A549 (cell line): ENCODE results near the gene QPRT. TPM values are rescaled to one million over a fixed set of nuclear protein-coding genes. Genes with fewer than 3 reads are reported as not detected.

Experiments used
- ATAC-seq, 2 experiments: fragments of 200-7000 bp in 1 of 2; fragments of >200 bp in 1 of 2; cut with Nextera tagmentation in 1 of 2; cut with Tn5 transposase in 1 of 2; 3 replicates each; pipeline versions ENCODE4 v1.8.0 to v1.9.1; 2018 to 2020; ENCODE audit warnings: mild to moderate bottlenecking in 1 of 2, moderate library complexity in 1 of 2
- CTCF ChIA-PET: fragments of 300-600 bp; sonication (Branson Sonifier 250); formaldehyde crosslinking; extraction: SDS; loops from one replicate; lab custom pipeline; 2021; ENCODE audit warnings: antibody characterized with exemption, inconsistent platforms; lab: Yijun Ruan, JAX
- POLR2A ChIA-PET: fragments of 350-600 bp; formaldehyde crosslinking; extraction: SDS; loops from one replicate; lab custom pipeline; 2021; ENCODE audit warnings: antibody characterized with exemption, inconsistent platforms; lab: Yijun Ruan, JAX
- DNase-seq, 2 experiments: peaks; one replicate each; pipeline versions ENCODE4 v3.0.0 to v3.0.0-alpha.2; 2011 to 2016; ENCODE audit warnings: low read depth in 1 of 2, low spot score in 1 of 2
- FAIRE-seq: peaks from 2 replicates; lab custom pipeline; 2011; peaks lifted over from hg19 to GRCh38; lab: Jason Lieb, UNC
- H3K27ac ChIP-seq, 2 experiments: fragments of >200 bp; sonication (Bioruptor Twin); formaldehyde crosslinking; 3 replicates each; pipeline ENCODE4 v1.5.1; 2016 to 2017
- H3K4me1 ChIP-seq: fragments of >200 bp; sonication (Bioruptor Twin); formaldehyde crosslinking; 3 replicates; pipeline ENCODE4 v1.6.1; 2016
- H3K4me2 ChIP-seq: fragments of >200 bp; sonication (Bioruptor Twin); formaldehyde crosslinking; 3 replicates; pipeline ENCODE4 v1.6.1; 2016
- H3K4me3 ChIP-seq: fragments of >200 bp; sonication (Bioruptor Twin); formaldehyde crosslinking; 3 replicates; pipeline ENCODE4 v1.5.1; 2016
- H3K9me3 ChIP-seq: fragments of >200 bp; sonication (Bioruptor Twin); formaldehyde crosslinking; 3 replicates; pipeline ENCODE4 v1.6.1; 2016
- CHD4 ChIP-seq: fragments of 200-600 bp; sonication (generic); IDR thresholded peaks from 2 replicates; pipeline ENCODE4 v1.6.1; 2016; ENCODE audit warnings: antibody characterized with exemption, mild to moderate bottlenecking, borderline replicate concordance
- EHMT2 ChIP-seq: fragments of 200-600 bp; sonication (generic); IDR thresholded peaks from 2 replicates; pipeline ENCODE4 v1.6.1; 2016; ENCODE audit warnings: antibody characterized with exemption, low read depth, mild to moderate bottlenecking, moderate library complexity
- EP300 ChIP-seq, 2 experiments: fragments of >200 bp; sonication (Bioruptor Twin); formaldehyde crosslinking; IDR thresholded peaks; 2 replicates in 1 of 2; 3 replicates in 1 of 2; pipeline ENCODE4 v1.6.1; 2016 to 2017
- ESRRA ChIP-seq: fragments of 150-350 bp; IDR thresholded peaks from 2 replicates; pipeline ENCODE4 v1.6.1; 2014; ENCODE audit warnings: mild to moderate bottlenecking, low read length, borderline replicate concordance
- FOSB ChIP-seq: fragments of 250-450 bp; sonication (Bioruptor Pico); IDR thresholded peaks from 2 replicates; pipeline ENCODE4 v1.5.0; 2020; ENCODE audit warnings: mild to moderate bottlenecking, moderate library complexity
- FOXS1 ChIP-seq: fragments of 250-450 bp; sonication (Bioruptor Pico); IDR thresholded peaks from 2 replicates; pipeline ENCODE4 v1.5.0; 2020; ENCODE audit warnings: mild to moderate bottlenecking, moderate library complexity
- GATA3 ChIP-seq: IDR thresholded peaks from 2 replicates; pipeline ENCODE4 v1.6.1; 2012; ENCODE audit warnings: borderline replicate concordance
- HOXA7 ChIP-seq: fragments of 250-450 bp; sonication (Bioruptor Pico); IDR thresholded peaks from 2 replicates; pipeline ENCODE4 v1.5.0; 2020; ENCODE audit warnings: mild to moderate bottlenecking, moderate library complexity
- HOXB13 ChIP-seq: fragments of 250-450 bp; sonication (Bioruptor Pico); IDR thresholded peaks from 2 replicates; pipeline ENCODE4 v1.5.0; 2020; ENCODE audit warnings: low read depth, mild to moderate bottlenecking, moderate library complexity
- HOXB5 ChIP-seq: fragments of 250-450 bp; sonication (Bioruptor Pico); IDR thresholded peaks from 2 replicates; pipeline ENCODE4 v1.5.0; 2020; ENCODE audit warnings: mild to moderate bottlenecking, moderate library complexity
- JUNB ChIP-seq: fragments of >200 bp; sonication (Bioruptor Twin); formaldehyde crosslinking; IDR thresholded peaks from 2 replicates; pipeline ENCODE4 v1.6.1; 2016
- KDM5A ChIP-seq: fragments of 200-600 bp; sonication (generic); IDR thresholded peaks from 2 replicates; pipeline ENCODE4 v1.6.1; 2016; ENCODE audit warnings: antibody characterized with exemption, mild to moderate bottlenecking
- MAZ ChIP-seq: fragments of 150-350 bp; IDR thresholded peaks from 2 replicates; pipeline ENCODE4 v1.6.1; 2014; ENCODE audit warnings: antibody characterized with exemption, low read depth, low read length, borderline replicate concordance
- NR3C1 ChIP-seq: fragments of >200 bp; sonication (Bioruptor Twin); formaldehyde crosslinking; IDR thresholded peaks from 3 replicates; pipeline ENCODE4 v1.6.1; 2017
- PHF8 ChIP-seq: fragments of 200-600 bp; sonication (generic); IDR thresholded peaks from 2 replicates; pipeline ENCODE4 v1.6.1; 2016; ENCODE audit warnings: low read depth, mild to moderate bottlenecking, antibody characterized with exemption, moderate library complexity, borderline replicate concordance
- POLR2A ChIP-seq: IDR thresholded peaks from 2 replicates; pipeline ENCODE4 v1.6.1; 2012; ENCODE audit warnings: mild to moderate bottlenecking, low read length
- RARB ChIP-seq: fragments of 250-450 bp; sonication (Bioruptor Pico); IDR thresholded peaks from 2 replicates; pipeline ENCODE4 v1.8.0; 2021; ENCODE audit warnings: mild to moderate bottlenecking, moderate library complexity
- RFX5 ChIP-seq: fragments of 450-650 bp; IDR thresholded peaks from 2 replicates; pipeline ENCODE4 v1.7.1; 2014; ENCODE audit warnings: antibody characterized with exemption, mild to moderate bottlenecking, moderate library complexity
- RNF2 ChIP-seq: fragments of 200-600 bp; sonication (generic); IDR thresholded peaks from 2 replicates; pipeline ENCODE4 v1.6.1; 2016; ENCODE audit warnings: low read depth, mild to moderate bottlenecking, antibody characterized with exemption, moderate library complexity, borderline replicate concordance
- ZC3H11A ChIP-seq: fragments of 450-650 bp; IDR thresholded peaks from 2 replicates; pipeline ENCODE4 v1.6.1; 2014; ENCODE audit warnings: antibody characterized with exemption, mild to moderate bottlenecking
- ZNF302 ChIP-seq: fragments of 250-450 bp; sonication (Bioruptor Pico); IDR thresholded peaks from 2 replicates; pipeline ENCODE4 v1.9.0; 2021; ENCODE audit warnings: inconsistent platforms, mild to moderate bottlenecking, moderate library complexity
- WGBS: methylation state at CpG from one replicate; pipeline ENCODE4 v1.1.6; 2017; ENCODE audit errors: missing lambda C conversion rate; 5-methylcytosine and 5-hydroxymethylcytosine counted together
- polyA plus RNA-seq, 4 experiments: library from polyadenylated mRNA; depleted of rRNA in 3 of 4; stranded (reverse); fragments of >200 nt; fragmentation: RNase III in 1 of 4; extraction: RNeasy Plus Mini Kit Qiagen cat#74134 plus additional on column Dnase treatment in 1 of 4; gene quantifications; 2 replicates in 3 of 4; 3 replicates in 1 of 4; pipeline ENCODE4 v1.2.3, GENCODE V29; 2011 to 2017
- TF ChIP-seq, protein P1 (sequence below): IDR thresholded peaks from 2 replicates; pipeline ENCODE4 v1.6.1; 2012; ENCODE audit warnings: low read depth, borderline replicate concordance
- TF ChIP-seq, protein P2 (sequence below): fragments of 200-600 bp; sonication (generic); IDR thresholded peaks from 2 replicates; pipeline ENCODE4 v1.6.1; 2016; ENCODE audit warnings: antibody characterized with exemption, mild to moderate bottlenecking, moderate library complexity
- TF ChIP-seq, protein P3 (sequence below): fragments of 250-450 bp; sonication (Bioruptor Pico); IDR thresholded peaks from 2 replicates; pipeline ENCODE4 v1.5.0; 2020; ENCODE audit warnings: low read depth, mild to moderate bottlenecking, moderate library complexity
- TF ChIP-seq, protein P4 (sequence below): fragments of >200 bp; sonication (Bioruptor Twin); formaldehyde crosslinking; IDR thresholded peaks from 2 replicates; pipeline ENCODE4 v1.6.1; 2016
- TF ChIP-seq, protein P5 (sequence below): IDR thresholded peaks from 2 replicates; pipeline ENCODE4 v1.6.1; 2012
- TF ChIP-seq, protein P6 (sequence below): fragments of 150-350 bp; IDR thresholded peaks from 2 replicates; pipeline ENCODE4 v1.6.1; 2014; ENCODE audit warnings: low read depth, mild to moderate bottlenecking, low read length

Gene QPRT
- polyA plus RNA-seq, 2 of the 4 experiments (the other 2 are of a cell fraction), result 1.7 to 2.1 TPM

DNA sequence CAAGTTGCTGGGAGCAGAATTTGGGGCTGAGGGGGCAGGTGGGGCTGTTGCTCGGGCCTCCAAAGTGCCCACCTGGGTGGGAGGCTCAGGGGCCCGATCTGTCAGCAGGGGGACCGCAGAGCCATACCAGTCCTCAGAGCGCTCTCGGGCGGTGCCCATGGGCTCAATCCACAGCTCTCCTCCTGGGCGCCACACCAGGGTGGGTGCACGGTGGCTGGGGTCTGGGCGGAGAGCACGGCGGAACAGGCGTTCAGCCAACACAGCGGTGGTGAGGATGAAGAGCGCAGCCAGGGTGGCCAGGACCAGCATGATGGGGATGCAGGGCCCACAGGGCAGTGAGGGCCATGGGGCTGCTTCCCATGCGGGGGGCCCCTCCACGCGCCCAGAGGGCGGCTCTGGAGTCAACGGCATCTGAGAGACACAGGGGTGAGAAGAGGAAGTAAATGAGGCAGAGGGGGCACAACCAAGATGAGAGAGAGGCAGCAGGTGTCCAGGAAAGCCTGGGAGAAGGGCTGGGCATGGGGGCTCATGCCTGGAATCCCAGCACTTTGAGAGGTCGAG lies 65.6 kb downstream of the QPRT start:
- Histone ChIP-seq H3K4me2 (no peak overlapping the region), H3K27ac (no peak overlapping the region), H3K9me3 (no peaks in the 10 kb centered on the region), H3K4me1 (no peaks in the 10 kb centered on the region), H3K4me3 (no peak overlapping the region)
- ChIA-PET POLR2A (no interaction called here), CTCF (interaction anchor here (1.1 kb wide), 1 partner anchor 15 kb away, joined by 5 read pairs; no protein-coding TSS in a partner anchor)
- DNase-seq (no peak), FAIRE-seq (no peak), ATAC-seq (no peak)
- WGBS, result 88% methylated on average over 14 of the region's 20 CpGs
- no peak for TF ChIP-seq RFX5
- TF ChIP-seq CHD4, result no peak
- TF ChIP-seq, protein P1, sequence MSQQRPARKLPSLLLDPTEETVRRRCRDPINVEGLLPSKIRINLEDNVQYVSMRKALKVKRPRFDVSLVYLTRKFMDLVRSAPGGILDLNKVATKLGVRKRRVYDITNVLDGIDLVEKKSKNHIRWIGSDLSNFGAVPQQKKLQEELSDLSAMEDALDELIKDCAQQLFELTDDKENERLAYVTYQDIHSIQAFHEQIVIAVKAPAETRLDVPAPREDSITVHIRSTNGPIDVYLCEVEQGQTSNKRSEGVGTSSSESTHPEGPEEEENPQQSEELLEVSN, result no peak
- TF ChIP-seq POLR2A, result no peak
- TF ChIP-seq, protein P2, sequence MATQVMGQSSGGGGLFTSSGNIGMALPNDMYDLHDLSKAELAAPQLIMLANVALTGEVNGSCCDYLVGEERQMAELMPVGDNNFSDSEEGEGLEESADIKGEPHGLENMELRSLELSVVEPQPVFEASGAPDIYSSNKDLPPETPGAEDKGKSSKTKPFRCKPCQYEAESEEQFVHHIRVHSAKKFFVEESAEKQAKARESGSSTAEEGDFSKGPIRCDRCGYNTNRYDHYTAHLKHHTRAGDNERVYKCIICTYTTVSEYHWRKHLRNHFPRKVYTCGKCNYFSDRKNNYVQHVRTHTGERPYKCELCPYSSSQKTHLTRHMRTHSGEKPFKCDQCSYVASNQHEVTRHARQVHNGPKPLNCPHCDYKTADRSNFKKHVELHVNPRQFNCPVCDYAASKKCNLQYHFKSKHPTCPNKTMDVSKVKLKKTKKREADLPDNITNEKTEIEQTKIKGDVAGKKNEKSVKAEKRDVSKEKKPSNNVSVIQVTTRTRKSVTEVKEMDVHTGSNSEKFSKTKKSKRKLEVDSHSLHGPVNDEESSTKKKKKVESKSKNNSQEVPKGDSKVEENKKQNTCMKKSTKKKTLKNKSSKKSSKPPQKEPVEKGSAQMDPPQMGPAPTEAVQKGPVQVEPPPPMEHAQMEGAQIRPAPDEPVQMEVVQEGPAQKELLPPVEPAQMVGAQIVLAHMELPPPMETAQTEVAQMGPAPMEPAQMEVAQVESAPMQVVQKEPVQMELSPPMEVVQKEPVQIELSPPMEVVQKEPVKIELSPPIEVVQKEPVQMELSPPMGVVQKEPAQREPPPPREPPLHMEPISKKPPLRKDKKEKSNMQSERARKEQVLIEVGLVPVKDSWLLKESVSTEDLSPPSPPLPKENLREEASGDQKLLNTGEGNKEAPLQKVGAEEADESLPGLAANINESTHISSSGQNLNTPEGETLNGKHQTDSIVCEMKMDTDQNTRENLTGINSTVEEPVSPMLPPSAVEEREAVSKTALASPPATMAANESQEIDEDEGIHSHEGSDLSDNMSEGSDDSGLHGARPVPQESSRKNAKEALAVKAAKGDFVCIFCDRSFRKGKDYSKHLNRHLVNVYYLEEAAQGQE, result no peak
- no peak for TF ChIP-seq KDM5A
- no peak for TF ChIP-seq EP300 (IDR thresholded peaks at IDR 0.05)
- TF ChIP-seq, protein P3, sequence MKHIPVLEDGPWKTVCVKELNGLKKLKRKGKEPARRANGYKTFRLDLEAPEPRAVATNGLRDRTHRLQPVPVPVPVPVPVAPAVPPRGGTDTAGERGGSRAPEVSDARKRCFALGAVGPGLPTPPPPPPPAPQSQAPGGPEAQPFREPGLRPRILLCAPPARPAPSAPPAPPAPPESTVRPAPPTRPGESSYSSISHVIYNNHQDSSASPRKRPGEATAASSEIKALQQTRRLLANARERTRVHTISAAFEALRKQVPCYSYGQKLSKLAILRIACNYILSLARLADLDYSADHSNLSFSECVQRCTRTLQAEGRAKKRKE, result no peak
- no peak for TF ChIP-seq HOXA7 (CRISPR knock-in tag)
- TF ChIP-seq ZC3H11A, result no peak
- TF ChIP-seq, protein P4, sequence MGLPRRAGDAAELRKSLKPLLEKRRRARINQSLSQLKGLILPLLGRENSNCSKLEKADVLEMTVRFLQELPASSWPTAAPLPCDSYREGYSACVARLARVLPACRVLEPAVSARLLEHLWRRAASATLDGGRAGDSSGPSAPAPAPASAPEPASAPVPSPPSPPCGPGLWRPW, result no peak
- no peak for TF ChIP-seq NR3C1
- no peak for TF ChIP-seq ZNF302

DNA sequence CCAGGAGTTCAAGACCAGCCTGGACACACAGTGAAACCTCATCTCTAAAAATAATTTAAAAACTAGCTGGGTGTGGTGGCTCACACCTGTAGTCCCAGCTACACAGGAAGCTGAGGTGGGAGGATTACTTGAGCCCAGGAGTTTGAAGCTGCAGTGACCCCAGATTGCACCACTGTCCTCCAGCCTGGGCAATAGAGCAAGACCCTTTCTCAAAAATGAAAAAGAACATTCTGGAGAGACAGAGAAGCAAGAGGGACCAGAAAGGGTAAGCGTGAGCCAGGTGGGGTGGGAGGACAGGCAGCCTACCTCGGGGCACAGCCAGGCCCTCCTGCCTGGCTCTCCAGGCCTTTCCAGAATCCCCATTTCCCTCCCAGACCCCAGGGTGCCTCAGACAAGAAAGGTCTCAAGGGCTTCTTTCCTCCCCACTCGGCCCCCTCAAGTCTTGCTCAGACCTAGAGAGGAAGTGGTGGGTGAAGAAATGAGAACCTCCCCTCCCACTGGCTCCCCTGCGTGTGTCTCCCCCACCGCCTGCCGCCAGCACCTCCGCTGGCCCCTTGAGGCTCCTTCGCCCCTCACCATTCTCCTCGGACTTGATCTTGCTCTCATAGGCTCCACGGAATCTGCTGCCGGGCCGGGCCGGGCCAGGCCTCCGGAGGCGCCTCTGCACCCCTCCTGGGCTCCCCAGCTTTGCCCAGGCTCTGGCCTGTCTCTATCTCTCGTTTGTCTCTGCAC lies 66.3 kb downstream of the QPRT start:
- POLR2A ChIA-PET, result no interaction called here
- CTCF ChIA-PET, result no interaction called here
- H3K9me3 ChIP-seq, result no peaks in the 10 kb centered on the region
- no peak overlapping the region for H3K4me2 ChIP-seq
- 73% methylated on average over 16 of the region's 16 CpGs for WGBS
- H3K4me1 ChIP-seq, result no peaks in the 10 kb centered on the region
- FAIRE-seq (no peak), DNase-seq (no peak), ATAC-seq (no peak)
- no peak overlapping the region for H3K4me3 ChIP-seq
- H3K27ac ChIP-seq, result no peak overlapping the region
- TF ChIP-seq, protein P5, sequence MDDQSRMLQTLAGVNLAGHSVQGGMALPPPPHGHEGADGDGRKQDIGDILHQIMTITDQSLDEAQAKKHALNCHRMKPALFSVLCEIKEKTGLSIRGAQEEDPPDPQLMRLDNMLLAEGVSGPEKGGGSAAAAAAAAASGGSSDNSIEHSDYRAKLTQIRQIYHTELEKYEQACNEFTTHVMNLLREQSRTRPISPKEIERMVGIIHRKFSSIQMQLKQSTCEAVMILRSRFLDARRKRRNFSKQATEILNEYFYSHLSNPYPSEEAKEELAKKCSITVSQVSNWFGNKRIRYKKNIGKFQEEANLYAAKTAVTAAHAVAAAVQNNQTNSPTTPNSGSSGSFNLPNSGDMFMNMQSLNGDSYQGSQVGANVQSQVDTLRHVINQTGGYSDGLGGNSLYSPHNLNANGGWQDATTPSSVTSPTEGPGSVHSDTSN, result no peak
- TF ChIP-seq GATA3 (no peak), ZNF302 (no peak), MAZ (no peak), EHMT2 (no peak), HOXB5 (CRISPR knock-in tag) (no peak), RARB (CRISPR knock-in tag) (no peak), JUNB (no peak), PHF8 (no peak), FOSB (no peak), ESRRA (no peak), RNF2 (no peak), FOXS1 (no peak), HOXB13 (CRISPR knock-in tag) (no peak)
- TF ChIP-seq, protein P6, sequence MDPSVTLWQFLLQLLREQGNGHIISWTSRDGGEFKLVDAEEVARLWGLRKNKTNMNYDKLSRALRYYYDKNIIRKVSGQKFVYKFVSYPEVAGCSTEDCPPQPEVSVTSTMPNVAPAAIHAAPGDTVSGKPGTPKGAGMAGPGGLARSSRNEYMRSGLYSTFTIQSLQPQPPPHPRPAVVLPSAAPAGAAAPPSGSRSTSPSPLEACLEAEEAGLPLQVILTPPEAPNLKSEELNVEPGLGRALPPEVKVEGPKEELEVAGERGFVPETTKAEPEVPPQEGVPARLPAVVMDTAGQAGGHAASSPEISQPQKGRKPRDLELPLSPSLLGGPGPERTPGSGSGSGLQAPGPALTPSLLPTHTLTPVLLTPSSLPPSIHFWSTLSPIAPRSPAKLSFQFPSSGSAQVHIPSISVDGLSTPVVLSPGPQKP, result no peak
